NT2/D1 (cell line): Measurements from ENCODE around the gene DOCK8.

Experiments used
- DNase-seq: peaks from one replicate; pipeline ENCODE4 v3.0.0-alpha.2; 2011; ENCODE audit warnings: low read depth, low spot score
- H3K27me3 ChIP-seq: 2 replicates; pipeline ENCODE4 v1.6.0; 2011; ENCODE audit warnings: mild to moderate bottlenecking; ENCODE audit not compliant: insufficient read length, insufficient read depth
- H3K36me3 ChIP-seq: 2 replicates; pipeline ENCODE4 v1.6.1; 2011; ENCODE audit warnings: mild to moderate bottlenecking, low read length, mixed read lengths; ENCODE audit not compliant: insufficient read depth, insufficient read length
- H3K4me1 ChIP-seq: 2 replicates; pipeline ENCODE4 v1.5.1; 2011; ENCODE audit not compliant: insufficient read depth, insufficient read length
- H3K4me3 ChIP-seq: 2 replicates; pipeline ENCODE4 v1.5.1; 2011; ENCODE audit warnings: low read depth; ENCODE audit not compliant: insufficient read length
- H3K9ac ChIP-seq: 2 replicates; pipeline ENCODE4 v1.6.0; 2011; ENCODE audit warnings: low read depth; ENCODE audit not compliant: insufficient read length
- H3K9me3 ChIP-seq: 2 replicates; pipeline ENCODE4 v1.5.1; 2011; ENCODE audit warnings: mild to moderate bottlenecking, low read length; ENCODE audit not compliant: insufficient read depth
- SUZ12 ChIP-seq: IDR thresholded peaks from 2 replicates; pipeline ENCODE4 v1.6.1; 2011; ENCODE audit not compliant: insufficient read length, insufficient read depth; ENCODE audit errors: extremely low read depth
- YY1 ChIP-seq: IDR thresholded peaks from 2 replicates; pipeline ENCODE4 v1.6.1; 2011; ENCODE audit not compliant: insufficient read length, insufficient read depth
- ZNF274 ChIP-seq: IDR thresholded peaks from 2 replicates; pipeline ENCODE4 v1.6.1; 2011; ENCODE audit warnings: mild to moderate bottlenecking, low read depth, low read length

Gene DOCK8

DNA sequence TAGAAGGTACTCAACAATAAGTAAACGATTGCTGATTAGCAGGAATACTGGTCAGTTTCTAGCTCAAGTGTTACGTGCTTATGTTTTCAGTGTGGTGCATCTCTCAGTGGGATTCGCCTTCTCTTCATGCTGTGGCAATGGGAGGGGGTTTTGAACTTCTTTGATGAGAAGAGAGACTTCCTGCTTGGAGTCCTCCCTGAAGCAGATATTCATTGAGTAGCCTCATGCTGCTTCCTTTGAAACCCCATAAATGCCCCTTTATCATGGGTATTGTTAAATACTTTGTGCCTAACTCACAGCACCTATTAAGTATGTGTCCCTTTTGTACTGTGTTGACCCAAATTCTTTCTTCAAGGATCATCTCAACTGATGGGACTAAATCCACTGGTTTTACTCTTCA is 116.5 kb downstream of the DOCK8 start:
- peak; percentile 59 for DNase-seq
- Histone ChIP-seq H3K4me1 (no peaks in the 10 kb centered on the region), H3K9me3 (no peaks in the 10 kb centered on the region), H3K4me3 (no peak overlapping the region), H3K27me3 (no peaks in the 10 kb centered on the region), H3K36me3 (no peaks in the 10 kb centered on the region), H3K9ac (no peak overlapping the region)
- TF ChIP-seq YY1 (no peak), ZNF274 (no peak), SUZ12 (no peak)

- H3K4me3 ChIP-seq, result no peak overlapping the region
- H3K36me3 ChIP-seq, result no peaks in the 10 kb centered on the region
- no peak overlapping the region for H3K9ac ChIP-seq
- no peaks in the 10 kb centered on the region for H3K27me3 ChIP-seq
- no peak for TF ChIP-seq YY1
- no peak for TF ChIP-seq SUZ12
- no peak for TF ChIP-seq ZNF274
- H3K4me1 ChIP-seq, result no peaks in the 10 kb centered on the region
- no peak for DNase-seq
- no peaks in the 10 kb centered on the region for H3K9me3 ChIP-seq
These were observed 120.7 kb downstream of the DOCK8 start for GRCh38 chr9:335373-335772.

DNA sequence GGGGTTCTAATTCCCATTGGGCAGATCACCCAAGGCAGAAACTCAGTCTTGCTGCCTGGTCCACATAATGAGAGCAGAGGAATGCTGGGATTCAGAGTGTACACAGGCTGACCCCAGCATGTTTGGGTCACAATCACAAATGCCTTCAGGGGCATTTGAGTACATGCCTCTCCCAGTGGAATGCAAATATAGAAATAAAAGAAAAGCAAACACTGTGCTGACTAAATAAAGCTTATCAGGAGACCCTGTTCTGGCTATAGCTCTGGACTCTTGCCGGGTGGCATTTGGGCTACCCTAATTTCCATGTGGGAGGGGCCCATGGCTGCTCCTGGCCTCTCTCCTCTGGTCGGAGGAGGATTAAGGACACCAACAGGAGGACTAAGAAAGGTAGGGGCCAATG is 121.4 kb downstream of the DOCK8 start:
- TF ChIP-seq ZNF274 (no peak), SUZ12 (no peak), YY1 (no peak)
- H3K4me3 ChIP-seq, result no peak overlapping the region
- H3K27me3 ChIP-seq, result no peaks in the 10 kb centered on the region
- H3K36me3 ChIP-seq, result no peaks in the 10 kb centered on the region
- no peak for DNase-seq
- no peaks in the 10 kb centered on the region for H3K4me1 ChIP-seq
- H3K9ac ChIP-seq, result no peak overlapping the region
- H3K9me3 ChIP-seq, result no peaks in the 10 kb centered on the region

- Histone ChIP-seq H3K4me1 (no peaks in the 10 kb centered on the region), H3K4me3 (no peak overlapping the region), H3K9me3 (no peaks in the 10 kb centered on the region), H3K36me3 (no peaks in the 10 kb centered on the region), H3K27me3 (no peaks in the 10 kb centered on the region), H3K9ac (no peak overlapping the region)
- no peak for DNase-seq
- TF ChIP-seq SUZ12 (no peak), ZNF274 (no peak), YY1 (no peak)
These were observed 123.9 kb downstream of the DOCK8 start for GRCh38 chr9:338602-339001.

- TF ChIP-seq YY1 (no peak), ZNF274 (no peak), SUZ12 (no peak)
- Histone ChIP-seq H3K9me3 (no peaks in the 10 kb centered on the region), H3K4me1 (no peaks in the 10 kb centered on the region), H3K4me3 (no peak overlapping the region), H3K27me3 (no peaks in the 10 kb centered on the region), H3K36me3 (no peaks in the 10 kb centered on the region), H3K9ac (no peak overlapping the region)
- DNase-seq, result no peak
These were observed 127.2 kb downstream of the DOCK8 start for GRCh38 chr9:341634-342421.

DNA sequence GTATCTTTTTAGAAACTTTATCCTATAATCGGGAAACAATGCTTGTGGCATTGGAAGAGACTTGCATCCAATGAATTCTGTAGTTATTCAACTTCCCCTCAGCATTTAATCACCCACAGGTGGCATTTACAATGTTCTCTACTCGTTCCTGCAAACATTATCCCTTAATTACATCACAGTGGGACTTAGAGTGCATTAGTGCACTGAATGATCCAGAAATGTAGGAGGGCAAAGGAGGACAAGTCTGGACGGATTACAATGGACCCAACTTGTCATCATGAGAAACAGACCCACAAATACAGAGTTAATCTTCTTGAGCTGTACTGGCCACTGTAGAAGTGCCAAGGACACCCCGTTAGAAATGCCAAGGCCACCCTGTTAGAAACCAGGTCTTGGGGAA is 129.1 kb downstream of the DOCK8 start:
- Histone ChIP-seq H3K27me3 (no peaks in the 10 kb centered on the region), H3K9me3 (no peaks in the 10 kb centered on the region), H3K4me1 (no peaks in the 10 kb centered on the region), H3K4me3 (no peak overlapping the region), H3K9ac (no peak overlapping the region), H3K36me3 (no peaks in the 10 kb centered on the region)
- DNase-seq, result no peak
- TF ChIP-seq ZNF274 (no peak), YY1 (no peak), SUZ12 (no peak)

DNA sequence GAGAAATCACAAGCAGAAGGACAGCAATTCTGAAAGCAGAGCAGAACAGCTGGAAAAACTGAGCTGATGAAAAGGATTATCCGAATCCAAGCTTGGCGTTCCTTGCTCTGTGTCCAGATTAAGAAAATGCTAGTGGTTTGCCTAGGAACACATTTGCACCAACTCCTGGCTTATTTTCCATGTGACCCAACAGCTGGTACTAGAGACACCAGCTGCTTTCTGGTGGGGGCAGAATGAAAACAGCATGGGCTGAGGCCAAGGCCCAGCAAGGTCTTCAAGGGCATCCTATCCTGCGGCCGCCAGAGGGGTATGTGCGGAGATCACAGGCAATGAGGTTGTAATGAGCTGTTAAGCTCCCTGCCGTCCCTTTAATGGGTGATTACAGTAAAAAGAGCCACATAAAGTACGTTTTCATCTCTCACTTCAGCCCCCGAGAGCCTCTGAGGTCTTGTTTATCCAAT is 131.5 kb downstream of the DOCK8 start:
- Histone ChIP-seq H3K36me3 (no peaks in the 10 kb centered on the region), H3K9ac (no peak overlapping the region), H3K9me3 (no peaks in the 10 kb centered on the region), H3K4me3 (no peak overlapping the region), H3K27me3 (no peaks in the 10 kb centered on the region), H3K4me1 (no peaks in the 10 kb centered on the region)
- TF ChIP-seq YY1 (no peak), ZNF274 (no peak), SUZ12 (no peak)
- no peak for DNase-seq
